NCI-H2196 (cell line): ENCODE results near the gene BBS7.
A peak's percentile ranks its signal among the peaks of the same experiment; 100 is the strongest.

Experiments used
- DNase-seq: peaks from one replicate; lab custom pipeline; 2025; ENCODE audit not compliant: unreplicated experiment; lab: John Stamatoyannopoulos, UW

BBS7 gene

GRCh38 chr4:121829511-121829910 lies 40.8 kb downstream of the BBS7 start:
- DNase-seq = no peak

- DNase-seq = no peak
Observed at GRCh38 chr4:121827853-121828252, 42.4 kb downstream of the BBS7 start.

GRCh38 chr4:121824950-121825349 lies 45.3 kb downstream of the BBS7 start:
- no peak for DNase-seq

DNA sequence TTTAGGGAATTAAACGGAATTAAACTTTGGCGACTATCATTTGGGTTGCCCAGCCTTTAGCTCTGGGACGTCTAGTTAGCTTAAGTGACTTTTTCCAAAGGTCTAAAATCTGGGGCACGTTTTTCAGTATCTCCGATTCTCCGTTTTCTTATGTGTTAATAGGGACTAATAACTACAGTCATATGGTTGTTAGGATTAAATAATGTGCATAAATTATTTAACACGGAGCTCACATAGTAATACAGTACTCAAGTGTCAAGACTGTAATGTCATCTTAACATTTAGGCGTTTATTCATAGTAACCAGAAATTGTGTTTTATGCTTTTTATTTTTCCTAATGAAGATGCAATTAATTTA lies 46.1 kb downstream of the BBS7 start:
- peak; percentile 12 for DNase-seq

DNA sequence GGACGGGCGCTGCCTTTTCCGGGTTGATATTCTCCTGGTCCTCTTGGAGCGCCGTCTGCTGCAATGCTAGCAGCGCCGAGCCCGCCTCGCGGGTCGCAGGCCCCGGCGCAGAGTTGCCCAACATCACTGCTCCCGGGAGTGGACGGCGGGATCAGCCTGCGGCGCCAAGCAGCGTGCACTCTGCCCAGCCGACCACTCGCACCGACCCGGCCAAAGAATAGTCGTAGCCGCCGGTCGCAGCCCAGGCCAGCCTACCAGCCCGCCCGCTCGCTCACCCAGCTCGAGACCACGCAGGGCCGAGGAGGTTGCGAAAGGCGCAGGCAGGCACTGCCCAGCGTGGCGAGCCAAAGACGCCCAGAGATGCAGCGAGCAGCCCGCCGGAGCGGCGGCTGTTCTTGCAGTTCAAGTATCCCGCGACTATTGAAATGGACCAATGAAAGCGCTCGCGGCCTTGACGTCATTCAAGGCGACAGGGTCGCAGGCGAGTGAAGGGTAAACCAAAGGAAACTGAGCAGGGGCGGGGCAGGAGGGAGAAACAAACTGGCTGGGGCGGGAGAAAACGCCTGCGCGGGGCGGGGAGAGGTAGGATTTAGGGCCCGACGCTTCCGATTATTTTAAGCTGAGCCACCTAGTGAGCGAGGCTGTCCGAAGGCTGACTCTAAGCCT lies 46.6 kb downstream of the BBS7 start, which contains the start of gene CCNA2:
Gene CCNA2 (minus strand): TSS at position 379 of the 666 bp plus-strand sequence. CDS start 255 bp downstream, at position 124.
- peak; percentile 85 for DNase-seq

GRCh38 chr4:121822796-121823504 lies 47.3 kb downstream of the BBS7 start:
- peak; percentile 0 for DNase-seq

GRCh38 chr4:121822047-121822446 lies 48.2 kb downstream of the BBS7 start:
- DNase-seq = no peak

GRCh38 chr4:121819216-121819965 lies 50.9 kb downstream of the BBS7 start:
- DNase-seq = no peak

- DNase-seq = no peak
Observed at GRCh38 chr4:121818215-121818614, 52.1 kb downstream of the BBS7 start.

DNA sequence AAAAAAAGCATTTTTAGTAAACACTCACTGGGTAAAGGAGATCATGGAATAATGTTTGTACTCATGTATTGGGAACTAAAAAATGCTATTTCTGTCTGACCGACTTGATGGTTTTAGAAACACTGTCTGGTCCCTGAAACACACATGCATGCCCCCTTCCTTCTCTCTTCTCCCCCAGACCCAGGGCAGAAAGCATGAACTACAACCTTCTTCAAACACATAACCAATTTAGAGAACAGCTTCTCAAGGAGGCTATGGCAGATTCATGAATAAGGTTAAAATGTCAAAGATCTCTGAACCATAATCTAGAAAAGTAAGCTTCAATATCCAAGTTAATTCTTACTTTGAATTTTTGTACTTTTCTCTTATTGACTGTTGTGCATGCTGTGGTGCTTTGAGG lies 52.6 kb downstream of the BBS7 start:
- no peak for DNase-seq

- no peak for DNase-seq
Observed at GRCh38 chr4:121817006-121817405, 53.3 kb downstream of the BBS7 start.

DNA sequence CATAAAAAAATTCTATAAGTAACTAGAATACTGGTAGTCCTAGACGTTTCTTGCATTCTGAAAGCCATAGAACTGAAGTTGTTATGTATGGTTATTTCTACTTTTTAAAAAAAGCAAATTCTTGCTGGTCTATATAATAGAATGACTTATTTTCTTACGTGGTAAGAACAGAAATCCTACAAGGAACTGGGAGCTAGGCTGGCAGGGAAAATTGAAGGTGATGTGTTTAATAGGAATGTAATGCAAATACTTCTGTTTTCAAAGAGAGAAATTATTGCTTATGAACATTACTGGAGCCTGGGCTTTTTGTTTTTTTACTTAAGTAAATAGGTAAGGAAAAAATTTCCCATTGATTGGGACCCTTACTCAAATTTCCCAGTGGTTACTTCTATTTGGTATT lies 55.5 kb downstream of the BBS7 start:
- DNase-seq = no peak

DNA sequence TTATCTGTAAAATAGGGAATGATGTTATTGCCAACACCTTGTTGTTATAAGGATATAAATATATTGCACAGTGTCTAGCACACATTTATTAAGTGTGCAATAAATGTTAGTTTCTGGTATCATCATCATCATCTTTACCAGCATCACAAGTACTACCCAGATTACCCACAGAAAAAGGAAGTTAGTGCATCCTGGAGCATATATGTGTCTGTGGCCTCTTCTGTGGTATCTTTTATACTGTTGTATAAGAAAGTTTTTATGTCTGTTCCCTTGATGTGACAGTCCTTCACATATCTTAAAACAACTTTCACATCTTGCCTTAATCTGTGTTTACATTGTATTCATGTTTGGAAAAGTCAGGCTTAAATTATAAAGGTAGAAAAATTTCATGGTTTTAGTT lies 59.2 kb downstream of the BBS7 start:
- DNase-seq = no peak

GRCh38 chr4:121806411-121806810 lies 63.9 kb downstream of the BBS7 start:
- no peak for DNase-seq

- DNase-seq = no peak
Observed at GRCh38 chr4:121801715-121802075, 68.6 kb downstream of the BBS7 start.

DNA sequence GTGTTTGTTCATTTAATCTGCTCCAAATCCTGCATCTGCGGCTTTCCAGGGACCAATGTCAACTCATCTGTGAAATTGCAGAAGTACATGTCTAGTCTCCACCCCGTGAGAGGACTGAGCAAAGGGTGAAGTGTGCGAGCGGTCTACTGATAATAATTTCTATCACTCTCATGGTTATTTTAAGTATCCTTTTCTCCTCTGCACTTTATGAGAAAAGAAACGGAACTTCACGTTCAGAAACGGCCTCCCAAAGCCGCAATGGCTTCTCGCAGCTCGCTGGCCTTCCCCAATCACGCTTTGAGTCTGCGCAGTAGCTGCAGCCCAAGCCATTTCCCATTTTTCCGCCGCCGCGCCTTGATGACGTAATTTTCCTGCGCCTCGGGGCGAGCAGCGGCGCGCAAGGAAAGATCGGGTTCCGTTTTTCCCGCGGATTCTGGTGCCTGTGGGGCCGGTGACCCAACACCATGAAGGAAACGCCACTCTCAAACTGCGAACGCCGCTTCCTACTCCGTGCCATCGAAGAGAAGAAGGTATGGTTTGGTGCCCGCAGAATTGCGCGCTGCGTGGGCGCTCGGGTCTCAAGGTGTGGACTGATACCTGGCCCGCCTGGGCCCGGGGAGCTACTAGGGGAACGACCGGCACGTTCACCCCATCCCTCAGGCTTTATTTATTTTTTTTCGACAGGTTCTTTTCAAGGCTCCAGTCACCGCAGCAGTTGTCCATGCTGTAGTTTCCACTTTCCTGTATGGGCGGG lies 69.1 kb downstream of the BBS7 start, which contains the start of gene EXOSC9:
Gene EXOSC9 (plus strand): TSS at position 363 of the 754 bp plus-strand sequence. CDS start 102 bp downstream, at position 465.
- DNase-seq = peak; percentile 87

GRCh38 chr4:121800638-121800960 lies 69.7 kb downstream of the BBS7 start:
- DNase-seq = no peak

DNA sequence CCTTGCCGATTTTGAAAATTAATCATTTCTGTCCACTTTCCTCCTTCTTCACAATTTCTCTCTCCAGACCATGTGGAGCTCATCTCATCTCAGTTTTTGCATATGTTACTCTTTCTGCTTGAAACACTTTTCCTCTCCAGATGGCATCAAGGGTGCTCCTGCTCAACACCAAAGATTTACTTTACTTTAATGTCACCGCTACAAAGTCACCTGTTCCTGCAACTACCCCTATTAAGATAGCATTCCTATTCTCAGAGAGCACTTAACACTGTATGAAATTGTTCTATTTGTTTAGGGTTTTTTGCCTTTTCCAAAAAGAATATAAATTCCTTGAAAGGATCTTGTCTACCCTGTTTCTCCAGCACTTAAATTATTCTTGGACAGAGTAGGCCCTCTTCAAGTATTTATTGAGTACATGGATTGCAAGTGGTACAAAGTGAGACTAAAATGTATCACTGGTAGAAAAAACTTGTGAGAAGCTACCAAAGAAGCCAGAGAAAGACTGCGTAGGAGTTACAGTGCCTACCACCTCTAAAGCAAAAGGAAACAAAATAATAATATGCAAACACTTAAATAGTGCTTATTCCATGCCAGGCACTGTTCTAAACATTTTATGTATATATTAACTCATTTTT lies 70.3 kb downstream of the BBS7 start:
- no peak for DNase-seq

DNA sequence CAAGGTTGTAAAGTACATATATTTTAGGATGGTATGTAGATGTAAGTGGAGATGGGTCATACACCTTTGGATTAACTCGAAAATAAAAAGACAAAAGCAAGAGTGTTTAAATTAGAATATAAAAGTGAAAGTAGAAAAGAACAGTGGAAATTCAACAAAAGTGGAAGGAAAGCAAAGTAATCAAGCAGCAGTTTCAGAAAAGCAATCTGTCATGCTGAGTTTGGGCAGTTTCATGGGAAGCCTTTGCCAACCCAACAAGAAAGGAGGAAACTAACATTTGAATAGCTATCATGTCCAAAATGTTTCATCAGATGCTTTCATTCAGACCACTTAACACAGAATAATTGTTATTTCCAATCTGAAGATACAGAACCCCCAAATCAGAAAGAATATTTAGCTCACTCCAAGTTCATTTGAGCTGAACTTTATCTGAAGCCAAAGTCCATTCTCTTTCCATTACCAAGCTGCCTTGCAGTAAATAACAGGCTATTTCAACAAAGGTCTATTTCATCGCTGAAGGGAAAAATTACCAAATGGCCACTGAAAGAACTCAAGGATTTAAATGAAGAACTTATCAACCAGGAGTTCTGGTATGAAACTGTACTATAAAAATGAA lies 71.0 kb downstream of the BBS7 start:
- DNase-seq = no peak

DNA sequence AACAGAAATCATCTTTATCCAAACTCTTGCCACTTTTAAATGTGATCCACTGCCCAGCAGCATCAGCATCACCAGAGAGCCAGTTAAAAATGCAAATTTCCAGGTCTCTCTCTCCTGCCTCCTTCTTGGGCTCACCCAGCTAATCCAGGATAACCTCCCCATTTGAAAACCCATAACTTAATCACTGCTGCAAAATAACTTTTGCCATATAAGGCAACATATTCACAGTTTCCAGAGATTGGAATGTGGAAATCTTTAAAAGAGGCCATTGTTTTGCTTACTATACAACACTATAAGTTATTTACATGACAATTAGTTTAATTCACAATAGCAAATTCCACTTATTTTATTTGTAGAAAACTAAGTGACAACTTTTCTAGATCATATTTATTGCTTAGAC lies 74.0 kb downstream of the BBS7 start:
- no peak for DNase-seq
